HG03442 (cell line): ENCODE measurements around the gene LRRFIP1.
"Not testable (repeated sequence)": the region's sequence is repeated elsewhere in the genome, so short reads cannot be mapped to it uniquely, and the experiment has no call there.

Source experiments
- ATAC-seq: cut with Tn5 transposase; IDR thresholded peaks from one replicate; pipeline ENCODE4 v1.9.1; 2021; ENCODE audit warnings: mild to moderate bottlenecking, moderate library complexity; ENCODE audit not compliant: unreplicated experiment

Gene LRRFIP1

GRCh38 chr2:237765122-237765521 is 137.7 kb downstream of the LRRFIP1 start:
- ATAC-seq: not testable (repeated sequence)

GRCh38 chr2:237765875-237766274 is 138.5 kb downstream of the LRRFIP1 start:
- no peak for ATAC-seq

DNA sequence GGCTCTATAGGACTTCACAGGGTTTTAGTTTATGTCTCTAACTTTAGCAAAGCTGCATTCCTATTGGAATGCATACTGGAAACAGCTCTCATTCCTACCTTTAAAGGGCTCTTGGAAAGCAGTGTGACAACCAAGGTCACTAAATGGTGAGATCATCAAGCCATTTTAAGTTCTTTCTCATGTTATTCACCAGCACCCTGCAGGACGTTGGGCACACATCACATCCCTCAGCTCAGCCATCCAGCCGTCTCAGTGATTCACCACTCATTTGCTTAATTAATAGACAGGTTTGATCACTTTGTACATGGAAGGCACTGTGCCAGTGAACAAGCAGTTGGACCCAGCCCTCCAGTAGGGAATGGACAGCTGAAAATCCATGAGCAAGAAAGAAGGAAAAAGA is 139.0 kb downstream of the LRRFIP1 start:
- no peak for ATAC-seq

- no peak for ATAC-seq
Measured at GRCh38 chr2:237772513-237772912, 145.1 kb downstream of the LRRFIP1 start.

DNA sequence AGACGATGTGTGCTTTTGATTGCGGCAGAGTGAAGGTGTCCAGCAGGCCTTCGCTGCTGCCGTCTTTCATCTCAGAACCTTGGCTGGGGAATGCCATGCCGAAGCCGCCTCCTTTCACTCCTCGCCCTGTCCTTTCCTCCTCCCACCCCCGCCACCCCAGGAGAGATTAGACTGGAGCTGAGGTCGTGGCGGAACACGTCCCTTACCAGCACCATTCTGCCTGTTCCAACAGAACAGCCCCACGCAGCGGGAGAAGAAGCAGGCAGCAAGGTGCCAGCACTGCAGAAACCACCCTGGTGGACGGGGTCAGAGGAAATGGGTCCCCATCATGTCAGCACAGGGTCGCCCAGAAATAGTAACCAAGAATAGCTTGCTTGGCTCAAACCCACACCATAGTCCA is 146.4 kb downstream of the LRRFIP1 start:
- ATAC-seq: no peak

GRCh38 chr2:237774811-237775553 is 147.6 kb downstream of the LRRFIP1 start:
- ATAC-seq: peak; percentile 50

DNA sequence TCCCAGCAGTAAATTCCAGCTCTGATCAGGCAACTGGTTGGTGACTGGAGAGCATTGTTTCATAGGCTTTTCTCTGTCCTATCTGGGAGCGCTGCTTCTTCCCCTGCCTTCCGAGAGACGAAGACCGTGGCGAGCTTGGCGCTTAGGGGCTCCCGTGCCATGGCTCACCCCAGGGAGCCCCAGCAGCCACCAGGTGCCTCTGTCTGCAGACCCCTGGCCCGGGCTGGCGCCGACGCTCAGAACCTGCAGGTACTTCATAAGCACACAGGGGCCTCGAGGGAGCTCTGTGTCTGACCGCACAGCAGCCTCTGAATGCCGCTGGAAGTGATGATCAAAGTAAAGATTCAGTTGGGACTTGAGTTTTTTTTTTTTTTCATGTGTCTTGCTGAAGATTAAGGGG is 152.1 kb downstream of the LRRFIP1 start:
- ATAC-seq: no peak

- no peak for ATAC-seq
Measured at GRCh38 chr2:237782181-237782580, 154.8 kb downstream of the LRRFIP1 start.

- not testable (repeated sequence) for ATAC-seq
Measured at GRCh38 chr2:237783678-237784077, 156.3 kb downstream of the LRRFIP1 start.

DNA sequence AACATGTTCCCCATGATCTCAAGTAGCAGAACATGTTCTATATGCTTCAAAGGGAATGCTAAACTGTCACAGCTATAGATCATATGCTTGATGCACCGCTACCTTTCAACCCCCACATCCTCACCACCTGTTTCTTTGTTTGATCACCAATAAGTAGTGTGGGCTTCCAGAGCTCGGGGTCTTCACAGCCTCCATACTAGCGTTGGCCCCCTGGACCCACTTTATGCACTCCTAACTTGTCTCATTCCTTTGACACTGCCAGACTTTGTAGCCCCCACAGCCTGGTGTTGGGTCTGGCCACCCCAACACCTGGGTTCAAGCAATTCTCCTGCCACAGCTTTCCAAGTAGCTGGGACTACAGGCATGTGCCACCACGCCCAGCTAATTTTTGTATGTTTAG is 159.5 kb downstream of the LRRFIP1 start:
- ATAC-seq: no peak

GRCh38 chr2:237790353-237790752 is 163.0 kb downstream of the LRRFIP1 start:
- no peak for ATAC-seq

GRCh38 chr2:237791977-237792727 is 164.8 kb downstream of the LRRFIP1 start:
- ATAC-seq: no peak

DNA sequence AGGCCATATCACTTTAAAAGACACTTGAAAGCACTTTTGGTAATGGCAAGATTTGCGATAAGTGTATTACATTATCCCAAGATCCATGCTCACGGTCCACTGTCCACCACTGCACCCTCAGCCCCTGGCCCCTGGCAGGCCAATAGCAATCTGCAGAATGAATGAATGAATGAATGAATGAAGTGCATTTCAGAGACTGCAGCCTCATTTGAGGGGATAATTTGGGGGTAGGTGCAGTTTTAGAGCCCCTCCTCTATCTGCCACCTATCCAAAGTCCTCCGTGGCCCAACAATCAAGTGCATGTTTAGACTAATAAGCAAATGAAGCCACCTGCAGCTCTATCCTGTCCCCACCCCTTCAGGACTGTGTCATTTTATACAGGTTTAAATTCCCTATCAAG is 169.9 kb downstream of the LRRFIP1 start:
- ATAC-seq: no peak

- no peak for ATAC-seq
Measured at GRCh38 chr2:237798236-237799059, 171.1 kb downstream of the LRRFIP1 start, which contains the start of gene RBM44. RBM44 (plus strand) TSS chr2:237798779; CDS start chr2:237813610, 14,831 bp downstream.

- ATAC-seq: no peak
Measured at GRCh38 chr2:237799060-237799428, 171.7 kb downstream of the LRRFIP1 start.

DNA sequence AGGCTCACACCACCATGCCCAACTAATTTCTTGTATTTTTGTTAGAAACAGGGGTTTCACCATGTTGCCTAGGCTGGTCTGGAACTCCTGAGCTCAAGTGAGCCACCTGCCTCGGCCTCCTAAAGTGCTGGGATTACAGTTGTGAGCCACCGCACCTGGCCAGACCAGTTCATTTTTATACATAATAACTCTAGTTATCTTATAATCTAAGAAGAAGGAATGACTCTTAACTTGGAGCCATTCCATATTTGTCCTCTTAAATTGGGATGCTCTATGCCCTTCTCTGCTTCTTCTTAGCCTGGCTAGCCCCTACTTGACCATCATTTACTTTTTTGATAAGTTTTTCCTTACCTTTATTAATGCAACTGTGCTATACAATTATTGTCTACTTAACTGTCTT is 174.1 kb downstream of the LRRFIP1 start:
- no peak for ATAC-seq

- no peak for ATAC-seq
Measured at GRCh38 chr2:237806334-237806733, 178.9 kb downstream of the LRRFIP1 start.

DNA sequence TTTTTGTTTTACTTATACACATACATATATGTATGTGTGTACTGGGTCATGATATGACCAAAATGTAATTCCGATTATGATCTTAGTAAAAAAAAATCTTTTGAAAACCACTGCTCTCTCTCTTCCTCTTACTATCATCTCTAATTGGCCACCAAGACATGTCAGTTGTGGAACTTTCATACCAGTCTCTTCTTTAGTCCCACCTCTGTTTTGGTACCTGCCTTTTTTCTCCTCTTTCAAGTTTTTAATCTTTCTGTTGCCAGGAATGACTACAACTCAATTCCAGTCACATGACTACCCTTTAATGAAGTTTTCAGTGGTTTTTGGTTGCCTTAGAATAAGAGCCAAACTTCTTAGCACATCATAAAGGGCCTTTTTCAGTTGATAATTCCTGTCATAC is 188.2 kb downstream of the LRRFIP1 start:
- no peak for ATAC-seq

- ATAC-seq: no peak
Measured at GRCh38 chr2:237816531-237816930, 189.1 kb downstream of the LRRFIP1 start.

- ATAC-seq: no peak
Measured at GRCh38 chr2:237818066-237818473, 190.7 kb downstream of the LRRFIP1 start.

- ATAC-seq: no peak
Measured at GRCh38 chr2:237819231-237819630, 191.8 kb downstream of the LRRFIP1 start.
